ENCODE data around the gene HOXB5. TPM values are rescaled to one million over a fixed set of nuclear protein-coding genes. Genes with fewer than 3 reads are reported as not detected.

The HOXB5 gene
- total RNA-seq, 1 donor from 2014 or later: 31.1 TPM

DNA sequence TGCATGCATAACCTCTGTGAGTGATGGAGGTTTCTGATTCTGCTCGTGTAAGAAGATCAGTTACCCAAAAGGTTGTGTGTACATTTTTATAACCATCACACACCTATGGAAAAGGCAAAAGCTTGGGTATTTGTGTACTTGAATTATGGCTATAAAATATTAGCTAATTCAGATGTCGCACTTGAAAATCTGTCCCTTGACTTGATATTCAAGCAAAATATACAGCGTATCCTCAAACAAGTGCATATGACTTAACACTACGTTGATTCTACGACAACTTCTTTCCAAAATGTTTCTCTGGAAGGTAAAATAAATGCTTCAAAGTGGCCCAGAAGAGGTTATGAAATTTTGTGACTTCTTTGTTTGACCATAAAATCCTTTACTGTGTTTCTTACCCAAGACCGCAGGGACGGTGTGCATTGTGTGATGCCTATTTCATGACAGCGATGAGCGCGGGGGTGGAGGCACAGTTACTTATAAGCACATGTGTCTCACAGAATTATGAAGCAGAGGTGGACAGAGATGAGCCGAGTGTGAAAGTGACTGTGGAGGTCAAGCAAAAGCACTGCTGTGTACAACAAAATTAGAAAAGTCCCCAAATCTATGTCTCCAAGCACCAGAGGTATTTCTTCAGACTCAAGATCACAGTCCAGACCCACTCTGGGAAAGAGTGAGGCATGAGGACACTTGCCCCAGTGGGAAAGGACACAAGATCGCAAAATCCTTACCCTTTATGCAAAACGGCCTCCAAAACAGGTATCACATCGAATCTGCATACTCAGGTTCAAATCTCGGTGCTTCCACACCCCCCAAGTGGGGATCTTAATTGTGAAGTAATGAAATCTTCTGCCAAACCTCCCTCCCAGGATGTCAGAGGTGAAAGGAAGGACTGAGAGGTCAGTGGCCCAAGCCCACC, 36.7 kb upstream of the HOXB5 start:
- peaks cover 91% of the 10 kb centered on the region for H3K27me3 Mint-ChIP-seq (ENCODE audit: low read depth)
- H3K27ac Mint-ChIP-seq: no peak overlapping the region
- H3K4me1 Mint-ChIP-seq: peaks cover 44% of the 10 kb centered on the region
- no peak overlapping the region for H3K4me3 Mint-ChIP-seq
- peaks cover 18% of the 10 kb centered on the region for H3K36me3 Mint-ChIP-seq
- no peak for DNase-seq (ENCODE audit: low spot score in 2 of 2, unreplicated experiment in 2 of 2)
- H3K9me3 Mint-ChIP-seq: no peaks in the 10 kb centered on the region
- TF ChIP-seq CTCF (IDR thresholded peaks at IDR 0.05; ENCODE audit: unreplicated experiment): no peak

GRCh38 chr17:48629411-48629759, 35.8 kb upstream of the HOXB5 start:
- DNase-seq (ENCODE audit: low spot score in 2 of 2, unreplicated experiment in 2 of 2): no peak
- Mint-ChIP-seq H3K4me3 (no peak overlapping the region), H3K27ac (no peak overlapping the region), H3K4me1 (peaks cover 46% of the 10 kb centered on the region), H3K9me3 (no peaks in the 10 kb centered on the region), H3K27me3 (ENCODE audit: low read depth) (peaks cover 86% of the 10 kb centered on the region), H3K36me3 (peaks cover 14% of the 10 kb centered on the region)
- TF ChIP-seq CTCF (IDR thresholded peaks at IDR 0.05; ENCODE audit: unreplicated experiment): no peak

DNA sequence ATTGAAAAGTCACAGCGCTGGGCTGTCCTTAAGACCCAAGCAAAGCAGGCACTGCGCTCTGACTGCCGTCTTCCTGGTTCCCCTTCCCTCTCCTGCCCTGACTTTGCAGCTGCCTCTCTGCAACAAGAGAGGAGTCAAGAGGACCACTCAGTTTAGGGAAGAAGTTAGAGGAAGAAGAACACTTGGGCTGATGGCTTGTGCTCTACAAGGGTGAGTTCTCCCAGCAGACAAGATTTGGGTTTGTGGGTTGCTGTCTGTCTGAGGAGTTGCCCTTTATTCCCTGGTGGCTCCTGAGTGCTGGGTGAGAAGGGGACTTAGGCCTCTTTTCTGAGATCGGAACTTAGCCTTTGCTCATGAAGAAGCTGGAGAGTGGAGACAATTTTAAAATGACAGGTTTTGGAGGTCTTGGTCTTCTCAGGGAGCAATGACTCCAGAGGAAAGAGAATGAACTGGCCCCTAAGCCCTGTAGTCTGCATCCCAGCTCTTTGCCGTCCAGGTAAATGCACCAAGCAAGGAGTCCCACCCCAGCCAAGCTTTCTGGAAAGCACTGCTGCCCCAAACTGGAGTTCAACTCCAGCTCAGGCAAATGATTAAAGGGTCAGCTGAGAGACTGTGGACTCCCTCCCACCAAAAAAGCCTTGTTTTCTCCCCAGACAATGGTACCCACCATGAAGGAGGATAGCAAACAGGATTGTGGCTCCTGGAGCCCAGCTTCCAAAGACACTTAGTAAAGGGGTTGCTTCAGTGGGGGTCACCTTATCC, 35.3 kb upstream of the HOXB5 start:
- peaks cover 14% of the 10 kb centered on the region for H3K36me3 Mint-ChIP-seq
- peak overlapping the region; percentile 84 for H3K4me3 Mint-ChIP-seq
- peaks cover 86% of the 10 kb centered on the region for H3K27me3 Mint-ChIP-seq (ENCODE audit: low read depth)
- no peak overlapping the region for H3K27ac Mint-ChIP-seq
- no peak for TF ChIP-seq CTCF (IDR thresholded peaks at IDR 0.05; ENCODE audit: unreplicated experiment)
- DNase-seq (ENCODE audit: low spot score in 2 of 2, unreplicated experiment in 2 of 2): no peak
- H3K9me3 Mint-ChIP-seq: no peaks in the 10 kb centered on the region
- peaks cover 49% of the 10 kb centered on the region for H3K4me1 Mint-ChIP-seq

DNA sequence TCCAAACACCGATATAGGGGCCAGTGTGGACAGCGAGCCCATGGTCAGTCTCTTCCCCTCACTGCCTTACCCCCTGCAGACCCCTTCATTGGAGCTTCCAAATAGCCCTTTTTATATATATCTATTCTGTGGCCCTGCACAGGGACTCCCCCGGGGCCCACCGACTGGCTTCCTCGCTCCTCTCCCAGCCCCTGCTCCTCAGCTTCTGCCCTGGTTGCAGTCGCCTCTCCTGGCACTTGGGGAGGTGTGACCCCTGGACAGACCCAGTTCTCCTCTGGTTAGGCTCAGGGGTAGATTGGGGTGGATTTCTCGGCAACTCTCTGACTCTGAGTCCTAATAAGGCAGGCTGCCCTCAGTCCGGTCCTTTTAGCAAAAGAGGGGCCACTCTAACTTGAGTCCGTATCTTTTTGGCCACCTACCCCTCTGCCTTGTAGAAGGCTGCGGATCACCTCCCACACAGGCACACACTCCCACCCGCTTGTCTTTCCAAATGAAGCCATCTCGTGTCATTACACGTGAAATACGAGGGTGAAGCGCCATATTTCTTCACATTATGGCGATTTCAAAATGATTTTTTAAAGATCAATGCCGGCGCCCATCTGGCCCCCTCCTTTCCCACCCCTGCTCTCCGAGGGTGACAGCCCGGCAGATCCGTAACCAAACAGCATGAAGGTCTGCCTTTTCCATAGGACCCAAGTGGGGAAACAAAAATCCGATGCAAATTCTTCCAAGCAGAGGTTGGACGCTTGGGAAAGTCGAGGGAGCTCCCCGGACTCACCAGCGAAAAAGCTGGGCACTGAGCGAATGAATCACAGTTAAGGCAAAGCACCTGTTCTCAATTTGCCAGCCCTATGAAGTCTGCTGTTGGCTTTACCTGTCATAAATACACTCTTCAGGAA, 34.3 kb upstream of the HOXB5 start:
- Mint-ChIP-seq H3K36me3 (peaks cover 14% of the 10 kb centered on the region), H3K4me1 (peaks cover 51% of the 10 kb centered on the region), H3K9me3 (no peaks in the 10 kb centered on the region), H3K4me3 (peak overlapping the region; percentile 84), H3K27me3 (ENCODE audit: low read depth) (peaks cover 87% of the 10 kb centered on the region), H3K27ac (peak overlapping the region; percentile 26)
- TF ChIP-seq CTCF (IDR thresholded peaks at IDR 0.05; ENCODE audit: unreplicated experiment): no peak
- no peak for DNase-seq (ENCODE audit: low spot score in 2 of 2, unreplicated experiment in 2 of 2)

- Mint-ChIP-seq H3K4me1 (peaks cover 46% of the 10 kb centered on the region), H3K27me3 (ENCODE audit: low read depth) (peaks cover 87% of the 10 kb centered on the region), H3K27ac (peak overlapping the region; percentile 99), H3K9me3 (no peaks in the 10 kb centered on the region), H3K4me3 (peak overlapping the region; percentile 84), H3K36me3 (peaks cover 15% of the 10 kb centered on the region)
- no peak for DNase-seq (ENCODE audit: low spot score in 2 of 2, unreplicated experiment in 2 of 2)
- no peak for TF ChIP-seq CTCF (IDR thresholded peaks at IDR 0.05; ENCODE audit: unreplicated experiment)
Observed at GRCh38 chr17:48627118-48627597, 33.6 kb upstream of the HOXB5 start.

Measured in mesothelial cell of epicardium (in vitro differentiated cells).